Measurements from ENCODE around the gene EPG5. TPM values are rescaled to one million over a fixed set of nuclear protein-coding genes. Genes with fewer than 3 reads are reported as not detected.

The EPG5 gene
- total RNA-seq, 4 donors from 2014 or later: 18.7 to 30.3 (median 24.0) TPM

- H3K27me3 ChIP-seq: no peaks in the 10 kb centered on the region
- TF ChIP-seq POLR2A (IDR thresholded peaks at IDR 0.05): no peak
- TF ChIP-seq, protein P1, sequence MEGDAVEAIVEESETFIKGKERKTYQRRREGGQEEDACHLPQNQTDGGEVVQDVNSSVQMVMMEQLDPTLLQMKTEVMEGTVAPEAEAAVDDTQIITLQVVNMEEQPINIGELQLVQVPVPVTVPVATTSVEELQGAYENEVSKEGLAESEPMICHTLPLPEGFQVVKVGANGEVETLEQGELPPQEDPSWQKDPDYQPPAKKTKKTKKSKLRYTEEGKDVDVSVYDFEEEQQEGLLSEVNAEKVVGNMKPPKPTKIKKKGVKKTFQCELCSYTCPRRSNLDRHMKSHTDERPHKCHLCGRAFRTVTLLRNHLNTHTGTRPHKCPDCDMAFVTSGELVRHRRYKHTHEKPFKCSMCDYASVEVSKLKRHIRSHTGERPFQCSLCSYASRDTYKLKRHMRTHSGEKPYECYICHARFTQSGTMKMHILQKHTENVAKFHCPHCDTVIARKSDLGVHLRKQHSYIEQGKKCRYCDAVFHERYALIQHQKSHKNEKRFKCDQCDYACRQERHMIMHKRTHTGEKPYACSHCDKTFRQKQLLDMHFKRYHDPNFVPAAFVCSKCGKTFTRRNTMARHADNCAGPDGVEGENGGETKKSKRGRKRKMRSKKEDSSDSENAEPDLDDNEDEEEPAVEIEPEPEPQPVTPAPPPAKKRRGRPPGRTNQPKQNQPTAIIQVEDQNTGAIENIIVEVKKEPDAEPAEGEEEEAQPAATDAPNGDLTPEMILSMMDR (IDR thresholded peaks at IDR 0.05 in 4 of 5, conservative IDR thresholded peaks at IDR 0.05 in 1 of 5): no peak
- DNase-seq: no peak
- no peak for ATAC-seq
- peaks cover 0 to 3% of the 10 kb centered on the region in 2 donors for H3K4me1 ChIP-seq
- no peaks in the 10 kb centered on the region for H3K9me3 ChIP-seq
- intact Hi-C loops (cut with DNase I; ENCODE audit: low total_unique reads): no loop called here
- no peak overlapping the region for H3K27ac ChIP-seq
- H3K4me3 ChIP-seq: no peak overlapping the region
- peaks cover 3 to 89% of the 10 kb centered on the region in 2 donors for H3K36me3 ChIP-seq
- in situ Hi-C loops (cut with MboI; ENCODE audit: low sequenced_read_pairs in 4 of 4): no loop called here
These were observed 103.0 kb downstream of the EPG5 start for GRCh38 chr18:45864081-45864480.

DNA sequence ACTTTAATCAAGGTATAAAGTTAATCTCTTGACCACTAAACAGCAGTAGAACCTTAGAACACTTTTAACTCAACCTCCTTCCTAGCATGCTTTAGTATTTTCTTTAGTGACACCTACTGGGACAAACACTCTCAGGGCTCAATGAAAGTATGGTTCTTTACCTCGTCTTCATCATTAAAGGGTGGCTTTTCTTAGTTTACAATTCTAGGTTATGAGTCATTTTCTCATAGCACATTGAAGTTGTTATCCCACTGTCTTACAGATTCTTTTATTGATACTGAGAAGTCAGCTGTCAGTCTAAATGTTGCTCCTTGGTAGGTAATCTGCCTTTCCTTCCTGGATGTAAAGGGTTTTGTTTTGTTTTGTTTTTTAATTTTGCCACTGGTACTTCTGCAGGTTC, 103.7 kb downstream of the EPG5 start:
- no peaks in the 10 kb centered on the region for H3K27me3 ChIP-seq
- no peak overlapping the region for H3K27ac ChIP-seq
- ATAC-seq (no peak), DNase-seq (no peak)
- no peaks in the 10 kb centered on the region for H3K9me3 ChIP-seq
- H3K4me1 ChIP-seq: peaks cover 0 to 3% of the 10 kb centered on the region in 2 donors
- in situ Hi-C loops (cut with MboI; ENCODE audit: low sequenced_read_pairs in 4 of 4): no loop called here
- H3K36me3 ChIP-seq: peaks cover 3 to 92% of the 10 kb centered on the region in 2 donors
- no peak for TF ChIP-seq POLR2A (IDR thresholded peaks at IDR 0.05)
- TF ChIP-seq, protein P1 (IDR thresholded peaks at IDR 0.05 in 4 of 5, conservative IDR thresholded peaks at IDR 0.05 in 1 of 5): no peak
- intact Hi-C loops (cut with DNase I; ENCODE audit: low total_unique reads): no loop called here
- H3K4me3 ChIP-seq: no peak overlapping the region

DNA sequence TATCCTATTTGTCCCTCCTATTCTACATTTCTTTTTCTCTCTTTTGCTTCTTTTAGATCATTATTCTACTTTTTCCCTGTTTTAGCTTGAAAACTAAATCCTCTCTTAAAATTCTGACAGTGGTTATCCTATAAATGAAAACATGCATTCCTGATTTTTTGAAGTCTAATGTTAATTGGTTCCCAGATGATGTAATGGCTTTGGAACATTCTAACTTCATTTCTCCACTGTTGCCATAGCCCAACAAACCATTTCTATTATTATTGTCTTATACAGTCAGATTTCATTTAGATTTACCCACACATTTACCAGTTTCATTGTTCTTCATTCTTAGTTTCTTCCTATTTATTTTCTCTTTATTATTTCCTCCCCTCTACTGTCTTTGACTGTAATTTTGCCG, 105.2 kb downstream of the EPG5 start:
- Histone ChIP-seq H3K4me1 (peaks cover 0 to 3% of the 10 kb centered on the region in 2 donors), H3K4me3 (no peak overlapping the region), H3K36me3 (peaks cover 3 to 89% of the 10 kb centered on the region in 2 donors), H3K9me3 (no peaks in the 10 kb centered on the region), H3K27me3 (no peaks in the 10 kb centered on the region), H3K27ac (no peak overlapping the region)
- TF ChIP-seq, protein P1 (IDR thresholded peaks at IDR 0.05 in 4 of 5, conservative IDR thresholded peaks at IDR 0.05 in 1 of 5): no peak
- no peak for TF ChIP-seq POLR2A (IDR thresholded peaks at IDR 0.05)
- in situ Hi-C loops (cut with MboI; ENCODE audit: low sequenced_read_pairs in 4 of 4): no loop called here
- ATAC-seq (no peak), DNase-seq (no peak)
- intact Hi-C loops (cut with DNase I; ENCODE audit: low total_unique reads): no loop called here

DNA sequence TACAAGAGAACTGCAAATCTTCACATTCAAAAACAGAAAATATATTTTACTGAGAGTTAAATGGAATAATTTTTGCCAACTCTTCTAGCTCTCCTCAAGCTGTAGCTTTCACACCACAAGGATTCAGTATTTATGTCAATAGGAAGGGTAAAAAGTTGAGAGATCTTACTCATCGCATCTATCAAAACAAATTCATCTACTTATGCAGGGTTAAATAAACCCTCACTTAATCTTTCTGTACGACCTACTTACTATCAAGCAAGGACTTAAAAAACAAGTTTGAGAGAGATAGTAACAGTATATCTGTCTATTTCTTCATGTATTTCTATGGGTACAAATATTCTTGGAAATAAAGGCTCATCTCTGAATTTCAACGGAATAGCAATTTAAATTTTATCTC, 106.2 kb downstream of the EPG5 start:
- H3K4me3 ChIP-seq: no peak overlapping the region
- TF ChIP-seq, protein P1 (IDR thresholded peaks at IDR 0.05 in 4 of 5, conservative IDR thresholded peaks at IDR 0.05 in 1 of 5): no peak
- TF ChIP-seq POLR2A (IDR thresholded peaks at IDR 0.05): no peak
- ATAC-seq: no peak
- peaks cover 3 to 81% of the 10 kb centered on the region in 2 donors for H3K36me3 ChIP-seq
- H3K27me3 ChIP-seq: no peaks in the 10 kb centered on the region
- DNase-seq: no peak
- no peaks in the 10 kb centered on the region for H3K4me1 ChIP-seq
- no peak overlapping the region for H3K27ac ChIP-seq
- no peaks in the 10 kb centered on the region for H3K9me3 ChIP-seq
- in situ Hi-C loops (cut with MboI; ENCODE audit: low sequenced_read_pairs in 4 of 4): no loop called here
- intact Hi-C loops (cut with DNase I; ENCODE audit: low total_unique reads): no loop called here

GRCh38 chr18:45860492-45860891, 106.6 kb downstream of the EPG5 start:
- intact Hi-C loops (cut with DNase I; ENCODE audit: low total_unique reads): no loop called here
- H3K9me3 ChIP-seq: no peaks in the 10 kb centered on the region
- no peaks in the 10 kb centered on the region for H3K4me1 ChIP-seq
- H3K27me3 ChIP-seq: no peaks in the 10 kb centered on the region
- DNase-seq (no peak), ATAC-seq (no peak)
- H3K36me3 ChIP-seq: peaks cover 3 to 81% of the 10 kb centered on the region in 2 donors
- in situ Hi-C loops (cut with MboI; ENCODE audit: low sequenced_read_pairs in 4 of 4): no loop called here
- no peak overlapping the region for H3K4me3 ChIP-seq
- TF ChIP-seq, protein P1 (IDR thresholded peaks at IDR 0.05 in 4 of 5, conservative IDR thresholded peaks at IDR 0.05 in 1 of 5): no peak
- TF ChIP-seq POLR2A (IDR thresholded peaks at IDR 0.05): no peak
- H3K27ac ChIP-seq: no peak overlapping the region
